Skeletal muscle satellite cell (primary cell): ENCODE results near the gene NAALADL2.
"Not testable (repeated sequence)": the region's sequence is repeated elsewhere in the genome, so short reads cannot be mapped to it uniquely, and the experiment has no call there.

ENCODE experiments used
- H3K27me3 ChIP-seq: 2 replicates; pipeline ENCODE4 v1.7.0; 2013; ENCODE audit warnings: low read length; ENCODE audit not compliant: control insufficient read depth, insufficient read depth
- H3K36me3 ChIP-seq: 2 replicates; pipeline ENCODE4 v1.7.0; 2013; ENCODE audit warnings: mild to moderate bottlenecking, control low read depth, low read length; ENCODE audit not compliant: insufficient read depth
- H3K4me1 ChIP-seq: 2 replicates; pipeline ENCODE4 v1.7.0; 2013; ENCODE audit warnings: low read length; ENCODE audit not compliant: control insufficient read depth, insufficient read depth
- H3K4me2 ChIP-seq: 2 replicates; pipeline ENCODE4 v1.7.0; 2013; ENCODE audit warnings: mild to moderate bottlenecking, low read length
- H3K4me3 ChIP-seq: 2 replicates; pipeline ENCODE4 v1.7.0; 2013; ENCODE audit warnings: low read length
- H3K9ac ChIP-seq: 2 replicates; pipeline ENCODE4 v1.7.0; 2013; ENCODE audit warnings: mild to moderate bottlenecking, low read depth, low read length, moderate library complexity
- H3K9me3 ChIP-seq: replicated peaks from 2 replicates; pipeline ENCODE4 v1.7.0; 2013; ENCODE audit warnings: mild to moderate bottlenecking, control low read depth, low read length

NAALADL2 gene

DNA sequence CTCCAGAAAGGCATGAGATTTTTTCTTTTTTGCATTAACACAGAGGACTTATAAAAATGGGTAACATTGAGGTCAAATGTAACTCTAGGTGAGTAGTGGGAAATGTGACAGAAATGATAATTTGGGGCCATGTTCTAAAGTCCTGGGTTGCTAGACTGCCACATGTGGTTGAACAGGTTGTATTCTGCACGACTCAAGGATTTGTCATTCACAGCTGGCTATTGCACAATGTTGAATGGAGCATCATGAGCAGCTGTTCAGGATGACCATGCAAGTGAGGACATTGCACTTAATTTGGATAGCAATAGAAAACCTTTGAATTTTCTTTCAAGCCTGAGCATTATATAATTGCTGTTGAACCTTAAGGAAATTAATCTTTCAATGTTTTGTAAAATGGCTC is 396.6 kb downstream of the NAALADL2 start:
- Histone ChIP-seq H3K9me3 (no peaks in the 10 kb centered on the region), H3K36me3 (no peaks in the 10 kb centered on the region), H3K27me3 (no peaks in the 10 kb centered on the region), H3K4me1 (peaks cover 39% of the 10 kb centered on the region), H3K9ac (no peak overlapping the region), H3K4me3 (no peak overlapping the region), H3K4me2 (peak overlapping the region; percentile 3)

DNA sequence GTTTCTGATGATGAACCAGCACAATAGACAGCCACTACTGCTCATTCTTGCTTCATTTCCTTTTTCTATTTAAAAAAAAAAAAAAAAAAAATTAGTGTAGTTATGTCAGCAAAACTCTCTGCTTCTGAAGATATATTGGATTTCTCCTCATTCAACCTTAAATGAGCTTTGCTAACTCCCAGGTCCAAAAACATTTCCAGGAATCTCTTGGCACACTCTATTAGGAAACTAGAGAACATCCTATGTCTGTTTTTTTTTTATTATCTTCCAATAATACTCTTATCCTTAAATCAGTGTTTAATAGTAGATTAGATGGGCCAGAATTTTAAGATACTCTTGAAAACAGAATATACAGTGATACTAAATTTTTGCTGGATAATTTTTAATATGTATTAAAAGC is 398.0 kb downstream of the NAALADL2 start:
- H3K36me3 ChIP-seq, result no peaks in the 10 kb centered on the region
- no peaks in the 10 kb centered on the region for H3K27me3 ChIP-seq
- H3K9ac ChIP-seq, result no peak overlapping the region
- peaks cover 53% of the 10 kb centered on the region for H3K4me1 ChIP-seq
- H3K4me3 ChIP-seq, result no peak overlapping the region
- no peaks in the 10 kb centered on the region for H3K9me3 ChIP-seq
- H3K4me2 ChIP-seq, result no peak overlapping the region

DNA sequence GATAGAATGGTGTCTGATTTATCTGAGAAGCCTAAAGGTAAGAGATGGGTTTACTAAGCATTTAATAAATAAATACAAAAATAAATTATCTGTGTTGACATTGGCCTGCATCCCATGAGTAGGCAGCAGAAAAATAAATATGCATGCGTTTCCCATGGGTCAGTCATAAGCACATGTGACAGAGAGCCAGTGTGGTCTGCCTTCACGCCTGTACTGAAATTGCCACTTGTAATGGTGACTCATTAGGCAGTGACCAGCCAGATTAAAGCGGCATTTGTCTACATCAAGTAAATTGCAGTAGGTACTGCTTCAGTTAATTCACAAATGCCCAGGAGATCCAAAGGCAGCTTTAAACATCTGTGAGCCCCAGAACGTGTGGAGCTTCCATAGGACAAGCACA is 399.6 kb downstream of the NAALADL2 start:
- no peak overlapping the region for H3K4me2 ChIP-seq
- peaks cover 62% of the 10 kb centered on the region for H3K4me1 ChIP-seq
- H3K36me3 ChIP-seq, result no peaks in the 10 kb centered on the region
- no peak overlapping the region for H3K4me3 ChIP-seq
- no peaks in the 10 kb centered on the region for H3K27me3 ChIP-seq
- no peak overlapping the region for H3K9ac ChIP-seq
- no peaks in the 10 kb centered on the region for H3K9me3 ChIP-seq

DNA sequence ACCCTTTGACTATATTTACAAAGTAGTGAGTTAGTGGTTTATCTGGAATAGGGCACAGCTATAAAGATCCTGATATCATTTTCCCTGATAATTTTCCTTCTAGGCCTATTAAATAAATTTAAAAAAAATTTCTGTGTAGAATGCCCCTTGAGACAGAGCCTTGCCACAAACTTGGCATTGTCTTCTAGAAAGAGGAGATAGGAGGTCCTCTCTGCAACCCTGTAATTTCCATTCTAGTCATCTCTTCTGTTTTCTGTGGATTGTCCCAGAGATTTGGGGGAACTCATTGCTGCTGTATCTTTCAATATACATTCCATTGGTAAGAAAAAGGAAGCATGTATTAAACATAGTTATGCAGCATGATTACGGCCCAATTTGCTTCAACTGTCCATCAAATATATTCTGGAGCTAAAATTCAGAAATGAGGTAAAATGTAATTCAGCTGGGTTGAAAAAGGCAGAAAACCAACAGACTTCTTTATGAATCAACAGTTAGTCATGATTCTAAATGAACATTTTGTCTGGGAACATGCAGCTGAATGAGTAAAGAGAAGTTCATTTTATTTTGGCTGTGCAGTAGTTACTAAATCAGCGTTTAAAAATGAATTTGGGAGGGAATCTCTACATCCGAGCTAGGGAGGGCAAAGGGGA is 401.1 kb downstream of the NAALADL2 start:
- H3K27me3 ChIP-seq, result no peaks in the 10 kb centered on the region
- H3K4me1 ChIP-seq, result peaks cover 64% of the 10 kb centered on the region
- peak overlapping the region; percentile 73 for H3K4me2 ChIP-seq

DNA sequence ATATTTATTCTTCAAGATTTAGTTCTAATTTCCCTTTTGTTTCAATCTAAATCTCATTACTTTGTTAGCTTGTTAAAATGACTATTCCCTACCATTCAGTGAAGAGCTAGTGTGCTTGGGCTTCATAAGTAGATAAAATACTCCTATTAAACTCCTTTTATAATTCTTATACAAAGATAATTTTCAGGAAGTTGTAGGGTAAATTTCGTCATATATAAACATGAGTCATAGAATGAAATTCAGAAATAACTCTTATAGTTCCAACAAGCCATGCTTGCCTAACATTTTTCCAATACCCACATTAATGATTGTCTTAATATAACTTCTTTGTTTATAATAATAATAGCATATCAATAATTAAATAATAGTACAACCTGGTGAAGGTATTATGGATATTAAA is 407.3 kb downstream of the NAALADL2 start:
- H3K9ac ChIP-seq, result peak overlapping the region; percentile 75
- H3K9me3 ChIP-seq, result no peaks in the 10 kb centered on the region
- H3K27me3 ChIP-seq, result no peaks in the 10 kb centered on the region
- peaks cover 38% of the 10 kb centered on the region for H3K4me1 ChIP-seq
- peak overlapping the region; percentile 56 for H3K4me2 ChIP-seq
- H3K4me3 ChIP-seq, result no peak overlapping the region
- H3K36me3 ChIP-seq, result no peaks in the 10 kb centered on the region

More for the DNA sequence above, 401.1 kb downstream of the NAALADL2 start:
- Histone ChIP-seq H3K9me3 (no peaks in the 10 kb centered on the region), H3K4me3 (peak overlapping the region; percentile 4), H3K36me3 (no peaks in the 10 kb centered on the region), H3K9ac (peak overlapping the region; percentile 59)

DNA sequence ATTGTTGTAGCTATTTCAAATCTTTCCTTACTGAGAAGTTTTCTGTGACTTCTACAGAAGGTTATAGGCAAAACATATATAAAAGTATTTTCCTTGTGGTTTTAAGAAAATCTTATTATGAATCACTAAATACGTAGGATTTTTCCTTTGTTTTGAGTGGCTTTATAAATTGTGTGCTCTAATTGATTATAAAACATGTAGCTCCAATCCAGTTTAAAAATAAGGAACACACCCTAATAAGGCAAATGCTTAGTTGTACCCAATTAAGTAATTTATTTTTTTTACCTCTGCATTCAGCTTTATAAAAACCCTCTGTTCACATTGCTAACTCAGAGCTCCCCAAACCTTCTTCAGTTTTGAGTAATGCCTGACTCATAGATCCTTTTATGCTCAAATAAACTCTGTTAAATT is 408.0 kb downstream of the NAALADL2 start:
- no peak overlapping the region for H3K4me3 ChIP-seq
- H3K36me3 ChIP-seq, result no peaks in the 10 kb centered on the region
- H3K9me3 ChIP-seq, result no peaks in the 10 kb centered on the region
- no peaks in the 10 kb centered on the region for H3K27me3 ChIP-seq
- H3K9ac ChIP-seq, result peak overlapping the region; percentile 75
- H3K4me2 ChIP-seq, result peak overlapping the region; percentile 56
- H3K4me1 ChIP-seq, result peaks cover 31% of the 10 kb centered on the region

DNA sequence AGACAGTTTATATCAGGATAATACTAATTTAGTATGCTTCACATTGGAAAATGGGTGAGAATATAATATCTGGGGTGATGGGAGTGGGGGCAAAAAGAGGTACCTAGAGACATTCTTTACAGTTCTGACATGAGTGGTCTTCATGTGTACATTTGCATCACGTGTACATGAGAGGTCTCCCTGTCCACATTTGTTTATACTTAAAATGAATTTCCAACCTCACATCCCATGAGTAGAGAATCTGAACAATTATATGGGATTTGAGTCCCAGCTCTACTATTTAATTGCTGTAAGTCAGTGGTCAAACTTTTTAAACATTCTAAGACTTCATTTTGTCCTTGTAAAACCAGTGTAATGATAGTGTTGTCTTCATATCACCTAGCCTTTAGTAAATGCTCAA is 408.4 kb downstream of the NAALADL2 start:
- Histone ChIP-seq H3K4me1 (peaks cover 29% of the 10 kb centered on the region), H3K27me3 (no peaks in the 10 kb centered on the region), H3K9ac (peak overlapping the region; percentile 75), H3K4me3 (peak overlapping the region; percentile 2), H3K36me3 (no peaks in the 10 kb centered on the region), H3K9me3 (no peaks in the 10 kb centered on the region), H3K4me2 (peak overlapping the region; percentile 56)

DNA sequence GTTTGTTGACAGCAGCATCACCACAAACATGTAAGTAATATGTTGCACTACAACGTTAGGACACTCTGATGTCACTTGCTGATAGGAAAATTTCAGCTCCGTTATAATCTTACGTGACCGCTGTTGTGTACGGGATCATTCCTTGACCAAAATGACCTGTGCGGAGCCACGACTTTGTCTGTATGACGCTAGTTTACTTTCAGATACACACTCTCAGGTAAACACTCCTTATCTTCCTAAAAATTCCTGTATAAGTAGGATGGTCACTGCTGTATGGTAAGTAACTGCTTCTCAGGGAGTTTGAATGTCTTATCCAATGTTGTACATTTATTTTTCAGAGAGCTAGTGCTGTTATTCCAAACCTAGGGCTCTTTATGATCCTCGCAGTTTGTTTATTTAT is 410.3 kb downstream of the NAALADL2 start:
- Histone ChIP-seq H3K27me3 (no peaks in the 10 kb centered on the region), H3K4me3 (no peak overlapping the region), H3K4me1 (peaks cover 20% of the 10 kb centered on the region), H3K36me3 (no peaks in the 10 kb centered on the region), H3K9me3 (no peaks in the 10 kb centered on the region), H3K9ac (no peak overlapping the region), H3K4me2 (no peak overlapping the region)

DNA sequence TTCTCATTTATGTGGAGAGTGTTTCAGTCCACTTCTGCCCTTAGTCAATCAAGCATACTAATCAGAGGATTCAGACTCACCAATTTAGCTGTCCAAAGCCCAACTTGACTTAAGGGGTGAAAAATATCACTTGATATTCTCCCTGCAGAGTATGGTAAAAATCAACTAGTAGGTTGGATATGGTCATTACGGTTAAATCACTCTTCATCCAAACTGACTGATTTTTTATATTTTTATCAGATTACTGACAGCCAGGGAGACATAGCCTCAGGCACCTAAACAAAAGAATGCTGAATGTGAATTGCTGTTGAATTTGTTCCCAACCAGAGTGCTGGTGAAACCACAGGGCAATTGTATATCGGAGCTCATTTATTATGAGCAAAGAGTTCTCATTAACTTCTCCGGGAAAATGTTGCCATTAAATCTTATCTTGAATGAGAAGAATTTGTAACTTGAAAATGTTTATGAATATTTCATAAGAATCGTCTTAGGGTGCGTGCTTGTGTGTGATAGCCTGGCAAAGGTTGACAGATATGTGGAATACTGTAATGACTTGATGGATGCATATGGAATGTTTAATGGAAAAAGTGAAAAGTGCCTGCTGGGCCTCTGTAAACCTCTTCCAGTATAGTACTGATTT is 411.2 kb downstream of the NAALADL2 start:
- Histone ChIP-seq H3K9me3 (no peaks in the 10 kb centered on the region), H3K4me3 (no peak overlapping the region), H3K36me3 (no peaks in the 10 kb centered on the region), H3K4me2 (no peak overlapping the region), H3K4me1 (peaks cover 20% of the 10 kb centered on the region), H3K9ac (no peak overlapping the region), H3K27me3 (no peaks in the 10 kb centered on the region)

DNA sequence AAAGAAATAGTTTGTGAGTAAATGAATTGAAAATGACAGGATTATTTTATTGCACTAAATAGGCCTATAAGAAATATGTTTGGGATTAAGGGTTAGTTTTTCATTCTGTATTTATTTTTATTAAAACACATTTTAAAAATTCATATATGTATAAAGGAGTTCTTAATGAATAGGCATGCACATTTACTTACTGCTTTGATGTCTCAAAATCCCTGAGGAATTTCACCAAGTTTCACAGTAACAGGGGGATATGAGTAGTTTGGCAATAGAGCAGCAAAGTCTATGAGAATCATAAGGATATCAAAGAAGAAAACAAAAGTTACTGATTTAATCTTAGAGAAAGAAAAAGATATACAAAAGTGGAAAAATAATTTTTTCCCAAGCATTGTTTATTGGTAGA is 411.7 kb downstream of the NAALADL2 start:
- peaks cover 20% of the 10 kb centered on the region for H3K4me1 ChIP-seq
- no peaks in the 10 kb centered on the region for H3K9me3 ChIP-seq
- no peaks in the 10 kb centered on the region for H3K27me3 ChIP-seq
- H3K9ac ChIP-seq, result no peak overlapping the region
- no peak overlapping the region for H3K4me2 ChIP-seq
- H3K4me3 ChIP-seq, result no peak overlapping the region
- H3K36me3 ChIP-seq, result no peaks in the 10 kb centered on the region

DNA sequence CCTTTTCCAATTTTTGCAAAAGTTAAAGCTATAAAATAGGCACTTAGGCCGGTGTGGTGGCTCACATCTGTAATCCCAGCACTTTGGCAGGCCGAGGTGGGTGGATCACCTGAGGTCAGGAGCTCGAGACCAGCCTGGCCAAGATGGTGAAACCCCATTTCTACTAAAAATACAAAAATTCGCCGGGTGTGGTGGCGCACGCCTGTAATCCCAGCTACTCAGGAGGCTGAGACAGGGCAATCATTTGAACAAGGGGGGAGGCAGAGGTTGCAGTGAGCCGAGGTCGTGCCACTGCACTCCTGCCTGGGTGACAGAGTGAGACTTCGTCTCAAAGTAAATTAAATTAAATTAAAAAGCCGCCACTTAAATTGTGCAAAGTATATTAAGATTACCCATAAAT is 412.3 kb downstream of the NAALADL2 start:
- not testable (repeated sequence) for H3K27me3 ChIP-seq, H3K36me3 ChIP-seq, H3K4me2 ChIP-seq, H3K4me3 ChIP-seq, H3K9me3 ChIP-seq, H3K9ac ChIP-seq
- H3K4me1 ChIP-seq, result peaks cover 17% of the 10 kb centered on the region

DNA sequence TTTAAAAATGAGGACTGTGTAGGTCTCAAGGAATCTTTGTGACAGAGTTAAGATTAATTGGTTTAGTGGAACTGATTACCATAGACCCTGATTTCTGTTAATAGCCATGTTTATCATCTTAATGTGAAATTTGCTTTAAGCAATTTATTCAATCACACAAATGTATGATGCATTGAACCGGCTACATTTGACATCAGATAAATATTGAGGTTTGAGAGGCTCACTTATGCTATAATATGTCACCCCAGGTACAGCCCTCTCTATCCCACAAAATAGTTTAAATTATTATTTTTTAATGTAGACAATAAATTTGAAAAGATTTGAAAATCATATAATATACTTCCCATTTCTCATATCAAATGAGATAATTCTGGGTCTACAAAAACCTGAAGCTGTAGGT is 413.3 kb downstream of the NAALADL2 start:
- H3K4me3 ChIP-seq, result no peak overlapping the region
- H3K4me1 ChIP-seq, result peaks cover 8% of the 10 kb centered on the region
- H3K4me2 ChIP-seq, result no peak overlapping the region
- H3K9me3 ChIP-seq, result no peaks in the 10 kb centered on the region
- no peak overlapping the region for H3K9ac ChIP-seq
- no peaks in the 10 kb centered on the region for H3K36me3 ChIP-seq
- no peaks in the 10 kb centered on the region for H3K27me3 ChIP-seq
